HG02970 (cell line): ENCODE measurements around the gene GCC1.

Experiments
- ATAC-seq: cut with Tn5 transposase; IDR thresholded peaks from one replicate; pipeline ENCODE4 v1.9.1; 2021; ENCODE audit warnings: mild to moderate bottlenecking, moderate library complexity, moderate number of reproducible peaks; ENCODE audit not compliant: unreplicated experiment, low FRiP score

The GCC1 gene

DNA sequence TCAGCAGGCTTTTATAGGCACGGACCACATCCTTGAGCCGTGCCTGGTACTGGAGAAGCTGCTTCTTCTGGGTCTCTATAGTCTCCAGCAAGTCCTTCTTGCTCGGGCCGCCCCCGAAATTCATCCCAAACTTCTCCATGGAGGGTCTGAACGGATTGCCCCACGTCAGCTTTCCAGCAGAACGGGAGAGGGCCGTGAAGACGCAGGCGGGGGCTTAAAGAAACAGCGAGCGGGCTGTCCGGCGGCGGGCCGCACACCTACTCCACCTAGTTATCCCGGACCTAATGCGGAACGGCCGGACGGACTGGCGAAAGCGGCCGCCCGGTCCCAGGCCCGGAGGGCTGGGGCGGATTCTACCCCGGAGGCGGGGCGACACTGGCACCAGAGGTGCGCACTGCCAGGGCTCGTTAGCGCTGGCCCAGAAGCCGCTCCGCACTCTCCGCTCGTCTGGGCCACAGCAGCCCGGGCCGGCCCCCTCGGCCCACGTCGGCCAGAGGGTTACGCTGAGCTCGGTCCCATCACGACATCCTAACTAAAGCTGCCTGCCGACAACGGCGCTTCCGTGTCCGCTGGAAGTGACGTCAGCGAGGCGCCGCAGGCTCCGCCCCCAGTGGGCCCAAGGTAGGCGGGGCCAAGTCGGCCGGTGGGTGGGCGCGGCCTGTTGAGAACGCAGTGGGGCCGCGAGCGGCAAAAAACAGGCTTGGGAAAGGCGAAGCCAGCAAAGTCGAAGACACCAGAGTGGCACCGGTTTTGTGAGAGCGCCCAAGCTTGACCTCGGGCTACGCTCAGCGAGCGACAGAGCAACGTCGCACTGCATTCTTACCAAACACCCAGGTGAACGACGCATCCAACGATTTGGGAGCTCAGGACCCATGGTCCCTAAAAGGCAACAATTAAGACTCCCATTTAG lies at the start of gene GCC1:
Gene GCC1, minus strand, starts transcription at position 553 of the 910 bp plus-strand sequence. Its CDS starts 414 bp downstream, at position 139.
- ATAC-seq: peak; percentile 79

- ATAC-seq: no peak
These were observed 47.0 kb upstream of the GCC1 start for GRCh38 chr7:127632276-127632910.

DNA sequence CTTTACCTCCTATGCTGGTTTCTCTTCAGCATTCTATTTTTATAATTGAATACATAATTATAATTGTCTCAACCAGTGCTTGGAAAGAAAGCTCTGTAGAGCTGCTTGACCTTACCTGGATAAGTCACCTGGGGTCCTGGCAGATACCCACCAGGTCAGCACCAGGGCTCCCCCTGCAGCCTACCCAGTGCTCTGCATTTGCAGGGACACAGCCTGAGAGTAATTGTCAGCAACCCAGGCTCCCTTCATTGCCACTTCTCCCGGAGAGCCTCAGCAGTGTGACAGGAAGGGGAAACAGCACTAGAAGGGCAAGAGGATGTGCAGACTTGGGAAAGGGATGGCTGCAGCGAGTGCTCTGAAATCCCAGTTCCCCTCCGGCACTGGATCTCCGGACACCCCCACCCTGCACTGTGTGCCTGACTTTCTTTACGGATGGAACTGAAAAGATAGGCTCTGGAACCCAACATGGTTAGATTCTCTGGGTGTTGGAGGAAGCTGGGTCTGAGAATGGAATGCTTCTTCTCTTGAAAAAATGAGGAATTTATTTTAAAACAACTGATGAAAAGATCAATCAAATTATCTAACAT lies 44.0 kb upstream of the GCC1 start:
- ATAC-seq: no peak

DNA sequence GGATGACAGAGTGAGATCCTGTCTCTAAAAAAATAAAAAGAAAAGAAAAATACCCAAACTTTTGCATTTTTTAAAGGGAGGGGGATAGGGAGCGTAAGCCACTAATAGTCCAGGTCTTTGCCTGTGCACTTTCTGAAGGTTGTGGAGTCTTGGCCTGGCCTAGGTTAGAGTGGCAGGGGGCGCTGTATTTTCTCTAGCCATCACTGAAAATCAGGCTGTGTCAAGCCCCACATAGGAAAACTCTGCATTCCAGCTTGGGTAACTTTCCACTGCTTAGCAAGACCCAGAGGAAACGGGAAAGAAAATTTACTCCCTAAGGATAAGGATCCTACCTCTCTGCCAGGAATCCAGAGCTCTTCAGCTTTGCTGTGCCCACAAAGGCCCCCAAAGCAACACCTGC lies 43.0 kb upstream of the GCC1 start:
- no peak for ATAC-seq

- ATAC-seq: no peak
These were observed 39.9 kb upstream of the GCC1 start for GRCh38 chr7:127625331-127625730.

DNA sequence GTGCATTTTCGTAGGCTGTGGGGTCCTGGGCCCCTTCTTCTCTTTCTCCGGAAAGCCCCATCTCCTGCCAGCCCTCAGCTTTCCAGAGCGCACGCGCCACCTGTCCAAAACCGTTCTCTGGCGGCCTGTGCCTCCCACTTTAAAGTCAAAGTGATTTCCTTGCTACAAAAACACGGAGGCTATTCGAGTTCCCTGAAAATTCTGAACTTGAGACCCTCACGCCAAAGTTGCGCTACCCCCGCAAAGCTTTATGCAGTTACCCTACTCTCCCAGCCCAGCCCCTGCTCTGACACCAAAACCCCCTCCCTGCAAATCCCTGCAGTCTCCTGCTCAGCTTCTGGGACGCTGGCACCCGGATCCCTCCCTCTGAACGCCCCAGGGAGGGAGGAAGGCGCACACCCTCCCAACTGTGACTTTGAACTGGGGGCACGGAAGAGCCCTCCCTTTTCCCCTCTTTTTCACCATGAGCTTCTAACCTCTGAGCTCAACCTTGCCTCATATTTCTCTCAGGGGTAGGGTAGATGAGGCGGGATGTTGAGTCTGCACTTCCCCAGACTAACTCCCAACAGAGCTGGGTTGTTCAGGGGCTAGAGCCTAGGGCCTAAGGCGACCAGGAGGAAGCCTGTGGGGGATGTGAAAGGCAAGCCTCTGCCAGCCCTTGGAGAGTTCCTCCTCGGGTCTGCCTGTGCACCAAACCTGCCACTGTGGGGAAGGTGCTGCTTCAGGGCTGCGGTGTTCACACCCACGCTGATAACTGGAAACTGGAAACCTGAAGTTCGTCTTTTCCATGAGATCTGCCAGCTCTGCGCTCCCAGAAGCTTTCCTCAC lies 35.2 kb upstream of the GCC1 start:
- ATAC-seq: no peak

- no peak for ATAC-seq
These were observed 34.4 kb upstream of the GCC1 start for GRCh38 chr7:127619681-127620405.

DNA sequence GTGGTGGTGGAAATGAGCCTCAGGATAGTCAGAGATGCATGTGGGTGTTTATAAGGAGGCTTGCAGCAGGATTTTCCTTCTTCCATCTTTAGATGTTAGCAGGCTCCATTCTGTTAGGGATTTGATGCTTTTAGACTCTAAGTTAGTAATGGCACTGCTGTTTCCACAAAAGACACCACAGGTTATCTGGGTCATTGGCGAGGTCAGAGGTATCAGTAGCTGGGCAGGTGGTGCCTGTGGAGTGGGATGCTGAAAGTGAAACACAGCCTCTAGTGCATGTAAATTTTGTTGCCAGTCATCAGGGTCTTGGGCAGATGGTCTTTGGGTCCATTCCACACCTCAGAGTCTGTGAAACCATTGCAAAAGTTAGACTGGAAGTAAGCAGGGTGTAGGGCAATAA lies 33.4 kb upstream of the GCC1 start:
- ATAC-seq: no peak

GRCh38 chr7:127618042-127618441 lies 32.6 kb upstream of the GCC1 start, which contains the start of gene PAX4:
Gene PAX4, minus strand, starts transcription at chr7:127618142. Its CDS starts 2,214 bp downstream, at chr7:127615928.
- ATAC-seq: no peak

- no peak for ATAC-seq
These were observed 31.3 kb upstream of the GCC1 start for GRCh38 chr7:127616724-127617123.

DNA sequence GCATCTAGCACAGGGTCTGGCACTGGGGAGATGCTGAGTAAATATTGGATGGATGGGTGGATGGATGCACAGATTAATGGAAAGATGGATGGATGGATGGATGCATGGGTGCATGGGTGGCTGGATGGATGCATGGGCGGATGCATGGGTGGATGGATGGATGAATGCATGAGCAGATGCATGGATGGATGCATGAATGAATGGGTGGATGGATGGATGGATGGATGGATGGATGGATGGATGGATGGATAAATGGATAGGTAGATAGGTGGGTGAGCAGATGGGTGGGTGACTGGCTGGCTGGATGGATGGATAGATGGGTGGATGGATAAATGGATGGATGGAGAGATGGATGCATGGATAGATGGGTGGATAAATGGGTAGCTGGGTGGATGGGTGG lies 26.9 kb upstream of the GCC1 start:
- ATAC-seq: no peak

- ATAC-seq: no peak
These were observed 23.9 kb upstream of the GCC1 start for GRCh38 chr7:127609297-127609696.

GRCh38 chr7:127608446-127608845 lies 23.1 kb upstream of the GCC1 start:
- no peak for ATAC-seq

DNA sequence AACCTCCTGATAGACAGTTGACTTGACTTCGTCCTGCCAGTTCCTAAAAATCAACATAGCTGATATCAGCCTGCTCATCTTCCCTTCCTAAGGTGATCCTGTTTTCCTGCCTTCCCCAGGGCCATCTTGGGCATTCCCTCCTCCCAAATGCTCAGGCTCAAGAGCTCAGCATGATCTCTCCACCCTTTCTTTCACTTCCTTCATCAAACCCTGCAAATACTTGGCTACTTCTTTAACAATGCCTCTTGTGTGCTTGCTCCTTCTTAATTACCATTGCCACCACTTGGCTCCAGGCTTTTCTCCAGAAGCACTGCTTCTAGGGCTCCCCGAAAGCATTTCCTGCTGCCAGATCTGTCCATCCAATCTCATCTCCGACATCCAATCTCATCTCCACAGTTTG lies 15.5 kb upstream of the GCC1 start:
- ATAC-seq: no peak

- ATAC-seq: no peak
These were observed 12.9 kb upstream of the GCC1 start for GRCh38 chr7:127598318-127598717.

DNA sequence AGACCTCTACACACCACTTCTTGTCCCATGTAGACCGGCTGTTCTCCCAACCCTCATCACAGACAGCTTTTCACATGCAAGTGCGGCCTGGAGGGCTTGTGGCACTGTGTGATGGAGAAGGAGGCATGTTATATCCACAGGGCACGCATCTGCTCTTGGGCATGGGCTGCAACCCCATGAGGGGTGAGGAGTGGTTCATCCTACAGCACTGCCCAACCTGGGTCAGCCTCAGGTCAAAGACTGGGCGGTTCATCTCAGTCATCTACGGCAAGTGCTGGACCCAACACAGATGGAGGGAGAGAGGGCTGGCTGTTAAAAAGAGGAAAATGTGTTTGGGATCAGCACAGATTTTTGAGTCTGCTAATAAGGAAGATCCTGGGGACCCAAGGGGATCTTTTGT lies 10.3 kb upstream of the GCC1 start:
- no peak for ATAC-seq

DNA sequence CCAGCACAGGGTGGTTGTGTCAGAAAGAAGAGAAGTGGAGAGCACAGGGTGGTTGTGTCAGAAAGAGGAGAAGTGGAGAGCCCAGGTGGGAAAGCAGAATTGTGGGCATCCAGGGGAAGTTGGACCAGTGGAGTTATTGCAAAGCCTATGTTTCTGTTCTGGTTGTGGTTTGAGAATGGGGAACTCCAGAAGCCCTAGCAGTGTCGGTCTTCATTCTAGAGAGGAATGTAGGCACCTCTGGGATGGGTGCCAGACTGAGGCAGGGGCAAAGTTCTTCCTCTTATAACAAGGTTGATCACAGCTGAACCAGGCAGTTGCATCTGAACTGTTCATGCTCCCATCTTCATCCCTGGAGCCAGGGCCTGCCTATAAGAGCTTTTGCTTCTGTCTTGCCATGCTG lies 9.1 kb upstream of the GCC1 start:
- no peak for ATAC-seq

- ATAC-seq: no peak
These were observed 7.2 kb upstream of the GCC1 start for GRCh38 chr7:127592550-127592949.

DNA sequence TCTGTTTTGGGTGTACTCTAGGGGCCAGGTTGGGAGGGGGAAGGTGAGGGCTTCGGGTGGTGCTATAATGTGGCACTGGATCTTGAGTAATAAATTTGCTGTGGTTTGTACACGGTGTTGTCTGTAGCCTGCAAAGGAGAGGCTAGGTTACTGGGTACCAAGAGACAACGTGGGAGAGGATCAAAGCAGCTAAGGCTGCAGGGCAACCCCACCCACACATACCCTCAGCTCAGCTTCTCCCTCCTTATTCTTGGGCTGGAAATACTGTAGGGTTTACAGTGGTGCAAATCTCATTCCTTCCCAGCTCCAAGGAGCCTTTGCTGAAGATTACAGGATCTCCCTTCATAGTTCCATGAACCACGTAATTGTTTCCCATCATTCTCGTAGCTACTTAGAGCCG lies 6.2 kb upstream of the GCC1 start:
- no peak for ATAC-seq

- no peak for ATAC-seq
These were observed 5.8 kb upstream of the GCC1 start for GRCh38 chr7:127591189-127591588.
